Skeletal muscle satellite cell (primary cell): ENCODE data around the gene TMEM184A.

Source experiments
- H3K27me3 ChIP-seq: 2 replicates; pipeline ENCODE4 v1.7.0; 2013; ENCODE audit warnings: low read length; ENCODE audit not compliant: control insufficient read depth, insufficient read depth
- H3K36me3 ChIP-seq: 2 replicates; pipeline ENCODE4 v1.7.0; 2013; ENCODE audit warnings: mild to moderate bottlenecking, control low read depth, low read length; ENCODE audit not compliant: insufficient read depth
- H3K4me1 ChIP-seq: 2 replicates; pipeline ENCODE4 v1.7.0; 2013; ENCODE audit warnings: low read length; ENCODE audit not compliant: control insufficient read depth, insufficient read depth
- H3K4me2 ChIP-seq: 2 replicates; pipeline ENCODE4 v1.7.0; 2013; ENCODE audit warnings: mild to moderate bottlenecking, low read length
- H3K4me3 ChIP-seq: 2 replicates; pipeline ENCODE4 v1.7.0; 2013; ENCODE audit warnings: low read length
- H3K9ac ChIP-seq: 2 replicates; pipeline ENCODE4 v1.7.0; 2013; ENCODE audit warnings: mild to moderate bottlenecking, low read depth, low read length, moderate library complexity
- H3K9me3 ChIP-seq: replicated peaks from 2 replicates; pipeline ENCODE4 v1.7.0; 2013; ENCODE audit warnings: mild to moderate bottlenecking, control low read depth, low read length

TMEM184A gene

GRCh38 chr7:1576521-1577253 is 20.7 kb upstream of the TMEM184A start:
- H3K4me3 ChIP-seq, result no peak overlapping the region
- H3K27me3 ChIP-seq, result no peaks in the 10 kb centered on the region
- no peak overlapping the region for H3K4me2 ChIP-seq
- no peaks in the 10 kb centered on the region for H3K36me3 ChIP-seq
- peaks cover 5% of the 10 kb centered on the region for H3K4me1 ChIP-seq
- H3K9ac ChIP-seq, result no peak overlapping the region
- no peaks in the 10 kb centered on the region for H3K9me3 ChIP-seq

- H3K36me3 ChIP-seq, result no peaks in the 10 kb centered on the region
- H3K27me3 ChIP-seq, result no peaks in the 10 kb centered on the region
- H3K9ac ChIP-seq, result no peak overlapping the region
- H3K4me3 ChIP-seq, result no peak overlapping the region
- peaks cover 13% of the 10 kb centered on the region for H3K4me1 ChIP-seq
- H3K9me3 ChIP-seq, result no peaks in the 10 kb centered on the region
- H3K4me2 ChIP-seq, result no peak overlapping the region
Observed at GRCh38 chr7:1575809-1576208, 19.8 kb upstream of the TMEM184A start.

GRCh38 chr7:1572111-1572822 is 16.3 kb upstream of the TMEM184A start:
- Histone ChIP-seq H3K4me1 (peaks cover 35% of the 10 kb centered on the region), H3K4me2 (no peak overlapping the region), H3K4me3 (no peak overlapping the region), H3K36me3 (no peaks in the 10 kb centered on the region), H3K27me3 (no peaks in the 10 kb centered on the region), H3K9me3 (no peaks in the 10 kb centered on the region), H3K9ac (no peak overlapping the region)

GRCh38 chr7:1569833-1570632 is 14.0 kb upstream of the TMEM184A start, which contains the start of gene PSMG3:
PSMG3 (minus strand) TSS chr7:1570032; CDS start chr7:1569339, 693 bp downstream.
- no peaks in the 10 kb centered on the region for H3K9me3 ChIP-seq
- peaks cover 44% of the 10 kb centered on the region for H3K4me1 ChIP-seq
- H3K9ac ChIP-seq, result peak within 1 kb of the TSS; percentile 100

GRCh38 chr7:1569440-1569832 is 13.4 kb upstream of the TMEM184A start:
- Histone ChIP-seq H3K36me3 (no peaks in the 10 kb centered on the region), H3K9me3 (no peaks in the 10 kb centered on the region), H3K9ac (peak overlapping the region; percentile 100), H3K4me1 (peaks cover 47% of the 10 kb centered on the region), H3K4me3 (peak overlapping the region; percentile 99), H3K4me2 (peak overlapping the region; percentile 79), H3K27me3 (no peaks in the 10 kb centered on the region)

More at GRCh38 chr7:1569833-1570632, 14.0 kb upstream of the TMEM184A start, which contains the start of gene PSMG3:
- Histone ChIP-seq H3K27me3 (no peaks in the 10 kb centered on the region), H3K4me3 (peak within 1 kb of the TSS; percentile 99), H3K36me3 (no peaks in the 10 kb centered on the region), H3K4me2 (peak within 1 kb of the TSS; percentile 79)

GRCh38 chr7:1569016-1569415 is 13.0 kb upstream of the TMEM184A start:
- peak overlapping the region; percentile 100 for H3K9ac ChIP-seq
- no peaks in the 10 kb centered on the region for H3K9me3 ChIP-seq
- peaks cover 51% of the 10 kb centered on the region for H3K4me1 ChIP-seq
- peak overlapping the region; percentile 79 for H3K4me2 ChIP-seq
- no peaks in the 10 kb centered on the region for H3K27me3 ChIP-seq
- H3K36me3 ChIP-seq, result no peaks in the 10 kb centered on the region
- H3K4me3 ChIP-seq, result peak overlapping the region; percentile 99

GRCh38 chr7:1567896-1568510 is 12.0 kb upstream of the TMEM184A start:
- Histone ChIP-seq H3K27me3 (no peaks in the 10 kb centered on the region), H3K4me1 (peaks cover 51% of the 10 kb centered on the region), H3K36me3 (no peaks in the 10 kb centered on the region), H3K9ac (peak overlapping the region; percentile 100), H3K9me3 (no peaks in the 10 kb centered on the region), H3K4me3 (peak overlapping the region; percentile 55), H3K4me2 (peak overlapping the region; percentile 79)

- H3K4me3 ChIP-seq, result peak overlapping the region; percentile 55
Observed at GRCh38 chr7:1567049-1567771, 11.2 kb upstream of the TMEM184A start.

GRCh38 chr7:1566687-1567048 is 10.7 kb upstream of the TMEM184A start:
- peak overlapping the region; percentile 79 for H3K9ac ChIP-seq
- no peak overlapping the region for H3K4me3 ChIP-seq
- peaks cover 45% of the 10 kb centered on the region for H3K4me1 ChIP-seq
- no peaks in the 10 kb centered on the region for H3K27me3 ChIP-seq
- no peaks in the 10 kb centered on the region for H3K36me3 ChIP-seq
- peak overlapping the region; percentile 79 for H3K4me2 ChIP-seq
- no peaks in the 10 kb centered on the region for H3K9me3 ChIP-seq

More at GRCh38 chr7:1567049-1567771, 11.2 kb upstream of the TMEM184A start:
- Histone ChIP-seq H3K4me2 (peak overlapping the region; percentile 79), H3K9ac (peak overlapping the region; percentile 79), H3K27me3 (no peaks in the 10 kb centered on the region), H3K36me3 (no peaks in the 10 kb centered on the region), H3K9me3 (no peaks in the 10 kb centered on the region), H3K4me1 (peaks cover 51% of the 10 kb centered on the region)

GRCh38 chr7:1564603-1565022 is 8.6 kb upstream of the TMEM184A start:
- no peaks in the 10 kb centered on the region for H3K36me3 ChIP-seq
- H3K9ac ChIP-seq, result no peak overlapping the region
- no peaks in the 10 kb centered on the region for H3K27me3 ChIP-seq
- no peak overlapping the region for H3K4me2 ChIP-seq
- H3K9me3 ChIP-seq, result no peaks in the 10 kb centered on the region
- H3K4me3 ChIP-seq, result no peak overlapping the region
- peaks cover 38% of the 10 kb centered on the region for H3K4me1 ChIP-seq
